ENCODE data around the gene HDAC1. TPM values are rescaled to one million over a fixed set of nuclear protein-coding genes. Genes with fewer than 3 reads are reported as not detected.

The HDAC1 gene
- total and polyA plus RNA-seq, 4 experiments from 2014 or later: 169 to 190 (median 180) TPM

Other genes with a start within 250 kb of the HDAC1 start
- gene TMEM39B, start 219.1 kb upstream of the HDAC1 start, total RNA-seq: 10 to 100 TPM; 18.4 to 19.1 TPM
- gene TMEM39B, start 219.1 kb upstream of the HDAC1 start, polyA plus RNA-seq: 1 to 10 TPM; 1.1 to 4.2 TPM
- 10 to 100 TPM; 60.3 to 62.5 TPM for gene KPNA6, start 184.0 kb upstream of the HDAC1 start, total RNA-seq
- gene KPNA6, start 184.0 kb upstream of the HDAC1 start, polyA plus RNA-seq: 10 to 100 TPM; 25.4 to 25.5 TPM
- gene TXLNA, start 112.4 kb upstream of the HDAC1 start, total RNA-seq: 10 to 100 TPM; 42.6 to 43.4 TPM
- 10 to 100 TPM; 21.8 to 32.4 TPM for gene TXLNA, start 112.4 kb upstream of the HDAC1 start, polyA plus RNA-seq
- 1 to 10 TPM; 4.2 to 5.1 TPM for gene CCDC28B, start 91.5 kb upstream of the HDAC1 start, total RNA-seq
- 1 to 10 TPM; 8.5 to 8.6 TPM for gene CCDC28B, start 91.5 kb upstream of the HDAC1 start, polyA plus RNA-seq
- 1 to 10 TPM; 2.7 TPM for gene IQCC, start 86.4 kb upstream of the HDAC1 start, total RNA-seq
- 1 to 10 TPM in 1 of 2 donors, not detected in 1; 2.3 TPM for gene IQCC, start 86.4 kb upstream of the HDAC1 start, polyA plus RNA-seq
- gene DCDC2B, start 83.0 kb upstream of the HDAC1 start, total RNA-seq: not detected
- not detected for gene DCDC2B, start 83.0 kb upstream of the HDAC1 start, polyA plus RNA-seq
- 10 to 100 TPM; 27.1 to 30.7 TPM for gene TMEM234, start 69.7 kb upstream of the HDAC1 start, total RNA-seq
- 1 to 10 TPM; 5.1 to 6.1 TPM for gene TMEM234, start 69.7 kb upstream of the HDAC1 start, polyA plus RNA-seq
- gene EIF3I, start 69.7 kb upstream of the HDAC1 start, total RNA-seq: 10 to 100 TPM; 78.3 to 85.3 TPM
- gene EIF3I, start 69.7 kb upstream of the HDAC1 start, polyA plus RNA-seq: 100 to 1,000 TPM; 165 to 248 TPM
- gene FAM167B, start 44.9 kb upstream of the HDAC1 start, total RNA-seq: 1 to 10 TPM in 1 of 2 experiments, under 1 TPM in 1; 0.50 to 1.2 TPM
- not detected for gene FAM167B, start 44.9 kb upstream of the HDAC1 start, polyA plus RNA-seq
- gene LCK, start 40.8 kb upstream of the HDAC1 start, total RNA-seq: 100 to 1,000 TPM; 431 to 436 TPM
- gene LCK, start 40.8 kb upstream of the HDAC1 start, polyA plus RNA-seq: 1,000 to 10,000 TPM in 1 of 2 donors, 100 to 1,000 TPM in 1; 779 to 1,233 TPM
- 10 to 100 TPM; 46.5 to 47.3 TPM for gene MARCKSL1, start 44.1 kb downstream of the HDAC1 start, total RNA-seq
- 10 to 100 TPM; 74.5 to 75.9 TPM for gene MARCKSL1, start 44.1 kb downstream of the HDAC1 start, polyA plus RNA-seq
- gene FAM229A, start 70.4 kb downstream of the HDAC1 start, total RNA-seq: 10 to 100 TPM; 32.2 to 34.6 TPM
- under 1 TPM in 1 of 2 donors, not detected in 1; 0.39 TPM for gene FAM229A, start 70.4 kb downstream of the HDAC1 start, polyA plus RNA-seq
- gene TSSK3, start 70.5 kb downstream of the HDAC1 start, total RNA-seq: 1 to 10 TPM; 3.5 to 4.3 TPM
- gene TSSK3, start 70.5 kb downstream of the HDAC1 start, polyA plus RNA-seq: under 1 TPM in 1 of 2 donors, not detected in 1; 0.73 TPM
- gene BSDC1, start 102.4 kb downstream of the HDAC1 start, total RNA-seq: 100 to 1,000 TPM; 106 to 112 TPM
- 10 to 100 TPM; 29.7 to 46.3 TPM for gene BSDC1, start 102.4 kb downstream of the HDAC1 start, polyA plus RNA-seq
- not detected for gene ZBTB8B, start 173.0 kb downstream of the HDAC1 start, total RNA-seq
- gene ZBTB8B, start 173.0 kb downstream of the HDAC1 start, polyA plus RNA-seq: not detected
- not detected for gene ZBTB8A, start 247.3 kb downstream of the HDAC1 start, total RNA-seq
- not detected for gene ZBTB8A, start 247.3 kb downstream of the HDAC1 start, polyA plus RNA-seq